Measurements from ENCODE around the gene IGHMBP2. TPM values are rescaled to one million over a fixed set of nuclear protein-coding genes. Genes with fewer than 3 reads are reported as not detected.
A peak's percentile ranks its signal among the peaks of the same experiment; 100 is the strongest.

The IGHMBP2 gene
- total RNA-seq, 1 experiment from 2014 or later = 24.0 TPM

DNA sequence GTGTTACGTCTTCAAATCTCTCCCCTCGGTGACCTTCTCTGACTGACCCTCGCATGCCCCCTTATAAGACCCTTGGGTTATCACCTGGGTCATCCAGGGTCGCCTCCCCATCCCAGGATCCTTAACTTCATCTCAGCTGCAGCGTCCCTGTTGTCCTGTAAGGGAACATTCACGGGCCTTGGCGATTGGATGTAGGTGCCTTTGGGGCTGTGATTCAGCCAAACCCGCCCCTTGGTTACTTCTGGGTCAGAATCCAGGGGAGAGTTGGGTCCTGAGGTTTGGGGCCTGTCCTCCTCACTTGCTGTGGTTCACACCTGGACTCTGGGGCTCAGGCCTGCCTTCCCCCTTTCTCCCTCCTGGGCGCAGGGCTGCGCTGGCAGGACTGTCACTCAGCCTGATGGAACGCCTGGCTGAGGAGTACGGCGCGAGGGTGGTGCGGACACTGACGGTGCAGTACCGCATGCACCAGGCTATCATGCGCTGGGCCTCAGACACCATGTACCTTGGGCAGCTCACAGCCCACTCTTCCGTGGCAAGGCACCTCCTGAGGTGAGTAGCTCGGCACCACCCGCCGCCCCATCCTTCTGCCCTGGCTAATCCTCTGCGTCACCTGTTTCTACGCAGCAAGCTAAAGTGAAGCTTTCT is 29.4 kb downstream of the IGHMBP2 start:
- Histone ChIP-seq H3K27me3 (ENCODE audit: insufficient read depth, low read length) (no peaks in the 10 kb centered on the region), H3K18ac (ENCODE audit: insufficient read length, low read depth, low read length) (no peak overlapping the region), H3K27ac (ENCODE audit: insufficient read length, low read depth, low read length) (no peak overlapping the region), H3K14ac (ENCODE audit: insufficient read depth, low read length) (no peak overlapping the region), H3K79me1 (ENCODE audit: insufficient read depth, low read depth, low read length, poor library complexity, severe bottlenecking) (no peaks in the 10 kb centered on the region), H3T11ph (ENCODE audit: low read length) (no peak overlapping the region), H3K56ac (ENCODE audit: insufficient read length, low read depth, low read length) (no peak overlapping the region), H3K4ac (ENCODE audit: low read depth, low read length) (no peak overlapping the region), H4K91ac (ENCODE audit: insufficient read length, low read depth, low read length) (no peak overlapping the region), H3K79me2 (ENCODE audit: insufficient read depth, low read length) (no peaks in the 10 kb centered on the region), H2BK5ac (ENCODE audit: insufficient read length, low read length) (no peak overlapping the region), H3K23ac (ENCODE audit: insufficient read length, low read depth, low read length) (no peak overlapping the region), H2AFZ (ENCODE audit: low read length) (no peak overlapping the region), H2BK15ac (ENCODE audit: low read depth, low read length) (no peak overlapping the region), H2BK120ac (ENCODE audit: low read depth, low read length, poor library complexity, severe bottlenecking) (no peak overlapping the region), H3K9me3 (ENCODE audit: control insufficient read depth, low read depth, low read length) (no peaks in the 10 kb centered on the region), H2BK20ac (ENCODE audit: low read depth, low read length, poor library complexity, severe bottlenecking) (no peak overlapping the region), H3K4me1 (ENCODE audit: insufficient read depth, low read length) (no peaks in the 10 kb centered on the region), H3K4me2 (ENCODE audit: insufficient read depth, insufficient read length, low read length) (no peak overlapping the region), H3K9ac (ENCODE audit: extremely low read depth, insufficient read length, low read length) (no peak overlapping the region), H4K8ac (replicated peaks; ENCODE audit: insufficient read length, low read depth, low read length) (no peak overlapping the region), H4K20me1 (ENCODE audit: control insufficient read depth, insufficient read depth, insufficient read length) (no peaks in the 10 kb centered on the region), H4K5ac (ENCODE audit: insufficient read length, low read depth, low read length) (no peak overlapping the region), H2AK5ac (ENCODE audit: insufficient read length, low read length) (no peak overlapping the region), H3K23me2 (ENCODE audit: insufficient read length, low read depth, low read length, poor library complexity, severe bottlenecking) (no peaks in the 10 kb centered on the region), H2BK12ac (ENCODE audit: insufficient read length, low read depth, low read length) (no peak overlapping the region)
- Mint-ChIP-seq H3K4me3 (no peak overlapping the region), H3K27me3 (ENCODE audit: low read depth) (no peaks in the 10 kb centered on the region), H3K27ac (0 out of 7 replicates have a peak overlapping the region, but pooled peaks of 2 of the 3 experiments have one; percentile 28 to 73), H3K9me3 (no peaks in the 10 kb centered on the region), H3K4me1 (no peaks in the 10 kb centered on the region), H3K36me3 (ENCODE audit: insufficient read depth in 1 of 3, low read depth in 3 of 3) (peaks cover 15 to 55% (median 32%) of the 10 kb centered on the region in 3 experiments; a peak in 6 of 7 replicates)
- TF ChIP-seq, protein P1, sequence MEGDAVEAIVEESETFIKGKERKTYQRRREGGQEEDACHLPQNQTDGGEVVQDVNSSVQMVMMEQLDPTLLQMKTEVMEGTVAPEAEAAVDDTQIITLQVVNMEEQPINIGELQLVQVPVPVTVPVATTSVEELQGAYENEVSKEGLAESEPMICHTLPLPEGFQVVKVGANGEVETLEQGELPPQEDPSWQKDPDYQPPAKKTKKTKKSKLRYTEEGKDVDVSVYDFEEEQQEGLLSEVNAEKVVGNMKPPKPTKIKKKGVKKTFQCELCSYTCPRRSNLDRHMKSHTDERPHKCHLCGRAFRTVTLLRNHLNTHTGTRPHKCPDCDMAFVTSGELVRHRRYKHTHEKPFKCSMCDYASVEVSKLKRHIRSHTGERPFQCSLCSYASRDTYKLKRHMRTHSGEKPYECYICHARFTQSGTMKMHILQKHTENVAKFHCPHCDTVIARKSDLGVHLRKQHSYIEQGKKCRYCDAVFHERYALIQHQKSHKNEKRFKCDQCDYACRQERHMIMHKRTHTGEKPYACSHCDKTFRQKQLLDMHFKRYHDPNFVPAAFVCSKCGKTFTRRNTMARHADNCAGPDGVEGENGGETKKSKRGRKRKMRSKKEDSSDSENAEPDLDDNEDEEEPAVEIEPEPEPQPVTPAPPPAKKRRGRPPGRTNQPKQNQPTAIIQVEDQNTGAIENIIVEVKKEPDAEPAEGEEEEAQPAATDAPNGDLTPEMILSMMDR (conservative IDR thresholded peaks at IDR 0.05) = no peak
- WGBS (ENCODE audit: extremely low coverage, insufficient read length, low lambda C conversion rate) = no CpG with 5 or more reads among the region's 24 CpGs
- DNase-seq = no peak
